ENCODE measurements around the gene DNAAF5.

GRCh38 chr7:772005-772294 is 45.5 kb downstream of the DNAAF5 start:
- no peak for TF ChIP-seq PBX3 (IDR thresholded peaks at IDR 0.05)
- TF ChIP-seq CTCF (IDR thresholded peaks at IDR 0.05): no peak
- TF ChIP-seq YY1 (IDR thresholded peaks at IDR 0.05; ENCODE audit: low read depth): no peak
- TF ChIP-seq EZH2phosphoT487 (IDR thresholded peaks at IDR 0.05; ENCODE audit: borderline replicate concordance, low read depth): no peak
- TF ChIP-seq SIN3A (IDR thresholded peaks at IDR 0.05; ENCODE audit: borderline replicate concordance, low read depth, low read length): no peak
- no peak for TF ChIP-seq MXI1 (IDR thresholded peaks at IDR 0.05; ENCODE audit: low read depth, low read length)
- TF ChIP-seq USF1 (IDR thresholded peaks at IDR 0.05; ENCODE audit: borderline replicate concordance, low read depth): no peak
- TF ChIP-seq FOXJ3 (CRISPR knock-in tag; IDR thresholded peaks at IDR 0.05): no peak
- no peak for TF ChIP-seq MAX (IDR thresholded peaks at IDR 0.05; ENCODE audit: low read depth)
